HUES64 (cell line): ENCODE data around the gene NUP210L.
"Not testable (repeated sequence)": the region's sequence is repeated elsewhere in the genome, so short reads cannot be mapped to it uniquely, and the experiment has no call there.

Experiments
- H3K27ac ChIP-seq: 2 replicates; pipeline ENCODE4 v1.7.0; 2013; ENCODE audit warnings: low read depth, low read length, inconsistent platforms
- H3K27me3 ChIP-seq: 2 replicates; pipeline ENCODE4 v1.6.1; 2013; ENCODE audit warnings: mild to moderate bottlenecking, low read length; ENCODE audit not compliant: insufficient read depth
- H3K36me3 ChIP-seq: 2 replicates; pipeline ENCODE4 v1.6.1; 2013; ENCODE audit warnings: mild to moderate bottlenecking, low read length; ENCODE audit not compliant: insufficient read depth
- H3K4me1 ChIP-seq: 2 replicates; pipeline ENCODE4 v1.6.1; 2013; ENCODE audit warnings: mild to moderate bottlenecking, low read length, moderate library complexity; ENCODE audit not compliant: insufficient read depth
- H3K4me3 ChIP-seq: 2 replicates; pipeline ENCODE4 v1.5.1; 2013; ENCODE audit warnings: mild to moderate bottlenecking, low read length, moderate library complexity
- H3K9ac ChIP-seq: 2 replicates; pipeline ENCODE4 v1.6.1; 2013; ENCODE audit warnings: mild to moderate bottlenecking, low read depth, low read length
- H3K9me3 ChIP-seq: 2 replicates; pipeline ENCODE4 v1.6.1; 2013; ENCODE audit warnings: low read depth, low read length; ENCODE audit not compliant: insufficient read depth
- WGBS: fragments of 150-250, 120-280 bp; methylation state at CpG from one replicate; pipeline ENCODE4 v1.1.7; 2013; ENCODE audit warnings: missing lambda C conversion rate; 5-methylcytosine and 5-hydroxymethylcytosine counted together

NUP210L gene

DNA sequence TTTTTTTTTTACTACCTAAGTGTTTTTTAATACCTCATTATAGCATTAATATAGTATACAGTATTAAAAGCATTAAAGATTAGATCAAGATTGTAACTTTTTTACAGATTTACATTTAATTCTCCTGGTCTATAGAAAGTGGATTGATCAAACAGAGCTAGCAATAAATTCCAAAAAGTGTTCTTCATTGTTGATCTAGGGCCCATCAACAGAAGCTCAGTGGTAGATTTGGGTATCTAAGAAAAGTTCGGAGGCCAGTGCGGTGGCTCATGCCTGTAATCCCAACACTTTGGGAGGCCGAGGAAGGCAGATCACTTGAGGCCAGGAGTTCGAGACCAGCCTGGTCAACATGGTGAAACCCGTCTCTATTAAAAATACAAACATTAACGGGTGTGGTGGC, 12.5 kb downstream of the NUP210L start:
- Histone ChIP-seq H3K9ac (no peak overlapping the region), H3K27me3 (no peaks in the 10 kb centered on the region), H3K36me3 (no peaks in the 10 kb centered on the region), H3K4me3 (no peak overlapping the region), H3K27ac (no peak overlapping the region), H3K9me3 (no peaks in the 10 kb centered on the region), H3K4me1 (no peaks in the 10 kb centered on the region)
- 90% methylated on average over 6 of the region's 6 CpGs for WGBS

DNA sequence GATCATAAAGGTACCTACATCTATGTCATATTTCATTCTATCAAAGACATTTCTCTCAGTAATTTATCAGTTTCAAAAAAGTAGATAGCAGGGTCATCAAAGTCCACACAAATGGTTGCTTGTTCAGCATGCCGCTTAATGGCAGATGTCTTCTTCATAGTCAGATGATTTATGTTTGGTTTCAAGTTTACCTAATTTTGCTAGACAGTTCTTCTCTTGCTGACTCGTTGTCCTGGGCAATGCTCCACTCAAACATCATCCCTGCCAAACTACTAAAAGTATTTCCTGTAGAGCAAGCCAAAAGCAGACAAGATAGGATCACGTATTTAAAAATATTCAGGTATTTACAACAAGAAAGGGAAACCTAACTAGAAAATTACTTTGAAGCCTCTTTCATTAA, 13.6 kb downstream of the NUP210L start:
- H3K4me1 ChIP-seq: no peaks in the 10 kb centered on the region
- no peak overlapping the region for H3K9ac ChIP-seq
- H3K9me3 ChIP-seq: no peaks in the 10 kb centered on the region
- no peak overlapping the region for H3K4me3 ChIP-seq
- no peak overlapping the region for H3K27ac ChIP-seq
- WGBS: 86% methylated on average over 3 of the region's 3 CpGs
- no peaks in the 10 kb centered on the region for H3K27me3 ChIP-seq
- no peaks in the 10 kb centered on the region for H3K36me3 ChIP-seq

DNA sequence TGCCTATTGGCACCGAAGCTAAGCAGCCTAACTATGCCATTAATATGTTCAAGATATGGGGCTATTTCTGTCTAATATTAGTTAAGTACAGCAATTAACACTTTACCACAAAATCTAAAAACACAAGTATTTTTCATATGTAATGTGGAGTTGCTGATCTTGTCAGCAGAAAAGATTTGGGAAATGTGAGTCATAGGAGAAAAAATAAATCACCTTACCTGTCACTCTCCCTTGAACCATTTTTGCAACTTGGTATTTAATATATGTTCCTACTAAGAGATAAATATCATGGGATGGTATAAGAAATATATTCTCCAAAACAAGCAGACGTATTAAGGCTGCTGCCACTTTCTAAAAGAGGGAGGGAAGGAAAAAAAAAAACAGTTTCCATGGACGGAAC, 17.0 kb downstream of the NUP210L start:
- H3K4me3 ChIP-seq: no peak overlapping the region
- no peak overlapping the region for H3K27ac ChIP-seq
- 83% methylated on average over 1 of the region's 3 CpGs for WGBS
- H3K36me3 ChIP-seq: no peaks in the 10 kb centered on the region
- H3K9me3 ChIP-seq: no peaks in the 10 kb centered on the region
- no peaks in the 10 kb centered on the region for H3K27me3 ChIP-seq
- H3K4me1 ChIP-seq: no peaks in the 10 kb centered on the region
- H3K9ac ChIP-seq: no peak overlapping the region

DNA sequence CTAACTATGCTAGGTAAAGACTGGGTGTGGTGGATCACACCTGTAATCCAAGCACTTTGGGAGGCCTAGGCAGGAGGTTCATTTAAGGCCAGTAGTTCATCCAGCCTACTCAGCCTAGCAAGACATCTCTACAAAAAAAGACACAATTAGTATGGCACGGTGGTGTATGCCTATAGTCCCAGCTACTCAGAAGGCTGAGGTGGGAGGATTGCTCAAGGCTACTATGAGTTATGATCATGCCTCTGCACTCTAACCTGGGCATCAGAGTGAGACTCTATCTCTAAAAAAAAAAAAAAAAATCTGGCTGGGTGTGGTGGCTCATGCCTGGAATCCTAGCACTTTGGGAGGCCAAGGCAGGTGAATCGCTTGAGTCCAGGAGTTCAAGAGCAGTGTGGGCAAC, 21.6 kb downstream of the NUP210L start:
- Histone ChIP-seq H3K27ac (no peak overlapping the region), H3K4me1 (no peaks in the 10 kb centered on the region), H3K4me3 (no peak overlapping the region), H3K27me3 (no peaks in the 10 kb centered on the region), H3K9ac (no peak overlapping the region), H3K9me3 (no peaks in the 10 kb centered on the region), H3K36me3 (no peaks in the 10 kb centered on the region)
- WGBS: 96% methylated on average over 2 of the region's 2 CpGs

DNA sequence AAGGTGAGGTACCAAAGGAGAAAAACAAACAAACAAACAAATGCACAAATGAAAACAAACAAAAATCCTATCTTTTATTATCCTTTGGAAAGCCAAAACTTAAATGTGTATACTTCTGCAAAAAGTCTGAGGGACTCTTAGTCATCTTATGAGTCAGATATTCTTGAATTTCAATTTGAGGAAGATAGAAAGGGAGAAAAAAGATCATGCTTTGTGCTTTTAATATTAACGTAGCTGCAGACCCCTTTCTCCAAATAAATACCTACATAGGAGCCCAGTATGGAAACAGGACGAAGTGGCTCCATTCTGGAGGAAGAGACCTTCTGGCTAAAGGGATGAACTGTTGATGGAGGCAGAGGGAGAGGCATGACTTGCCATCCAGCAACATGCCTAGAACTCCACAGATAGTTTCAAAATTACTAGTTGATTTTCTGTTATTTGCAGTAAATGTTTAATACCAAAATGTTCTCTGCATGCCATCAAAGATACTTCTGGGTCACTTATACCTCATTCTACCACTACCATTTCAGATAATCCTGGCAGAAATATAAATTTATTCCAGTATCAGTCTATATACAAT, 25.4 kb downstream of the NUP210L start:
- H3K4me1 ChIP-seq: no peaks in the 10 kb centered on the region
- no peaks in the 10 kb centered on the region for H3K27me3 ChIP-seq
- no peak overlapping the region for H3K4me3 ChIP-seq
- WGBS: 100% methylated on average over 1 of the region's 2 CpGs
- H3K36me3 ChIP-seq: no peaks in the 10 kb centered on the region
- no peak overlapping the region for H3K27ac ChIP-seq
- H3K9ac ChIP-seq: no peak overlapping the region
- H3K9me3 ChIP-seq: no peaks in the 10 kb centered on the region

DNA sequence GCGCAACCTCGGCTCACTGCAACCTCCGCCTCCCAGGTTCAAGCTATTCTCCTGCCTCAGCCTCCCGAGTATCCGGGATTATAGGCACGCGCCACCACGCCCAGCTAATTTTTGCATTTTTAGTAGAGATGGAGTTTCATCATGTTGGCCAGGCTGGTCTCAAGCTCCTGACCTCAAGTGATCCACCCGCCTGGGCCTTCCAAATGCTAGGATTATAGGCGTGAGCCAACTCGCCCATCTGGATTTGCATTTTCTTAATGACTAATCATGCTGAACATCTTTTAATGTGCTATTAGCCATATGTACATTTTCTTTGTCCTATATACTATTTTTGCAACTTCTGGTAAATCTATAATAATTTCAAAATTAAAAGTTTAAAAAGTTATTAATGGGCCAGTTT, 31.7 kb downstream of the NUP210L start:
- H3K9ac ChIP-seq, H3K27ac ChIP-seq, H3K4me1 ChIP-seq, H3K9me3 ChIP-seq, H3K4me3 ChIP-seq, H3K27me3 ChIP-seq, H3K36me3 ChIP-seq: not testable (repeated sequence)
- 95% methylated on average over 11 of the region's 11 CpGs for WGBS

DNA sequence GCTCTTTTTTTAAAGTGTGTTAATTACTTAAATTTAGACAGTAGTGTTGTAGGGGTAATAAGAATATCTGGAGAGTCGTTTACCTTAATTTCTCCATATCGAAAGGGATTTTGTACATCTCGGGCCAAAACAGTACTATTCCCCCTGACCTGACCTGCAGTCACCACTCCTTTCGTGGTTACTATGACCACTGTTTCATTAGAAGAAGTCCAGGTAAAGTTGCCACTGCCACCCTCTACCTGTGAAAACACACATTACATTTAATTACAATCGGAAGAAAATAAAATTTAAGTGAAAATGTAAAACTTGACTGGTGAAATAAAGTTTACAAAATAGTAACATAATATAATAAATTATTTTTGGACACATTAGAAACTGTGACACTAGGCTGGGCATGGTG, 37.2 kb downstream of the NUP210L start:
- no peaks in the 10 kb centered on the region for H3K4me1 ChIP-seq
- H3K36me3 ChIP-seq: no peaks in the 10 kb centered on the region
- 88% methylated on average over 4 of the region's 5 CpGs for WGBS

DNA sequence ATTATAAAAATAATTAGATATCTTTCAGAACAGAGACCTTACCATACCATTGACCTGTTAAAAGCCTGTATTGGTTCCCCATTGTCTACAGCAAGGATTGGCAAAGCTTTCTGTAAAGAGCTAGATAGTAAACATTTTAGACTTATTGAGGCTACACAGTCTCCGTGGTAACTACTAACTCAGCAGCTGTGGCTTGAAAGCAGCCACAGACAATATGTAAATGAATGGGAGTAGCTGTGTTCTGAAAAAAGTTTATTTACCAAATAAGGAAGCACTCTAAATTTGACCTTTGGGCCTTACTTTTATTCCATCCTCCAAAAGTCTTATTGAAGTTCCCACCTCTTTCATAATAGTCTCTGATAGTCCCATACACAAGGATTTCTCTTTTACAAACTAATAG, 39.7 kb downstream of the NUP210L start:
- Histone ChIP-seq H3K36me3 (no peaks in the 10 kb centered on the region), H3K9me3 (no peaks in the 10 kb centered on the region), H3K4me1 (no peaks in the 10 kb centered on the region), H3K27me3 (no peaks in the 10 kb centered on the region), H3K27ac (no peak overlapping the region), H3K4me3 (no peak overlapping the region), H3K9ac (no peak overlapping the region)
- WGBS: 56% methylated on average over 1 of the region's 1 CpG

More for the DNA sequence above, 37.2 kb downstream of the NUP210L start:
- no peak overlapping the region for H3K4me3 ChIP-seq
- H3K27ac ChIP-seq: no peak overlapping the region
- no peaks in the 10 kb centered on the region for H3K9me3 ChIP-seq
- H3K27me3 ChIP-seq: no peaks in the 10 kb centered on the region
- H3K9ac ChIP-seq: no peak overlapping the region

DNA sequence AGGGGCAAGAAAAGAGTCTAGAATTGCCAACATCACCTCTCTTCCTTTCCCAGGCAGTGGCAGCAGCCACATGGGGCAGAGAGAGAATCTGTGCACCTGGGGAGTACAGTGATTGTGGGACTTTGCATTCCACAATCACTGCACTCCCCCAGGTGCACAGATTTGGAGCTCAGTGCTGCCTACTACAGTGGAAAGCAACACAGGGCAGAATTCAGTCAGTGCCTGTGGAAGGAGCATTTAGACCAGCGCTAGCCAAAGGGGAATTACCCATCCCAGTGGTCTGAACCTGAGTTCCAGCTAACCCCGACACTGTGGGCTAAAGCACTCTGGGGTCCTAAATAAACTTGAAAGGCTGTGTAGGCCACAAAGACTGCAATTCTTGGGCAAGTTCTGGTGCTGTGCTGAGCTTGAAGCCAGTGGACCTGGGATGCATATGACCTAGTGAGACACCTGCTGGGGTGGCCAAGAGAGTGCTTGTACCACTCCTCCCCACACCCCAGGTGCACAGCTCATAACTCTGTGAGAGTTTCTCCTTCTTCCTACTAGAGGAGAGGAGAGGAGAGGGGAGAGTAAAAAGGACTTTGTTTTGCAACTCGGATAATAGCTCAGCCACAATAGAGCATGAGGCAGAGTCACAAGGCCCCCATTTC, 50.3 kb downstream of the NUP210L start:
- Histone ChIP-seq H3K27me3 (no peaks in the 10 kb centered on the region), H3K4me3 (no peak overlapping the region), H3K36me3 (no peaks in the 10 kb centered on the region), H3K27ac (no peak overlapping the region), H3K9me3 (no peaks in the 10 kb centered on the region), H3K9ac (no peak overlapping the region), H3K4me1 (no peaks in the 10 kb centered on the region)
- 64% methylated on average over 3 of the region's 3 CpGs for WGBS

DNA sequence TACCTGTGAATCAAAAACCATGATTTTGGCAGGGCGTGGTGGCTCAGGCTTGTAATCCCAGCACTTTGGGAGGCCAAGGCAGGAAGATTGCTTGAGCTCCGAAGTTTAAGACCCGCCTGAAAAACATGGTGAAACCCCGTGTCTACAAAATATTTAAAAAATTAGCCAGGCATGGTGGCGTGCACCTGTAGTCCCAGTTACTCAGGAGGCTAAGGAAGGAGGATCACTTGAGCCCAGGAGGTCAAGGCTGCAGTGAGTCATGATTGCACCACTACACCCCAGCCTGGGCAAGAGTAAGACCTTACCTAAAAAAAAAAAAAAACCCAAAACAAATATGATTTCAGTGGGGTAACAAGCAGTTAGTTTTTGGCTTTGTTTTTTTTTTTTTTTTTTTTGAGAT, 54.7 kb downstream of the NUP210L start:
- H3K36me3 ChIP-seq, H3K9ac ChIP-seq, H3K27me3 ChIP-seq, H3K4me1 ChIP-seq, H3K27ac ChIP-seq, H3K4me3 ChIP-seq, H3K9me3 ChIP-seq: not testable (repeated sequence)
- 90% methylated on average over 5 of the region's 5 CpGs for WGBS

DNA sequence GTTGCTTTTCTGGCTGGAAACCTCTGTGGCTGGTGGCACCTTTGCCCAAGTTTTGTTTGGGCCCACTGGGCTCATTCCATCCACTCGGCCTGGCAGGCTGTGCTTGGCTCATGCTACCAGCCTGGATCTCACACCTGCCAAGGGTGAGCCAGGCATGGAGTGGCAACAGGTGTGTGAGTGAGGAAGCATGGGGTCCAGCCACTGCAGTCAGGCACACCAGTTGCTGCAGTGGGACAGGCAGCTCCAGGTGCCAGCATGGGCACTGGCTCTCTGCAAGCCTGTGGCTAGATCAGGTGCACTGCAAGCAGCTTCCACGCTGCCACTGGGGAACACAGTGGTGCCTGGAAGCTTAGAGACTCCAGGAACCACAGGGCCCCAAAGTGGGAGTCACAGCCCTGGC, 57.0 kb downstream of the NUP210L start:
- H3K36me3 ChIP-seq: no peaks in the 10 kb centered on the region
- no peaks in the 10 kb centered on the region for H3K4me1 ChIP-seq
- H3K27ac ChIP-seq: no peak overlapping the region
- no peaks in the 10 kb centered on the region for H3K9me3 ChIP-seq
- no peaks in the 10 kb centered on the region for H3K27me3 ChIP-seq
- 81% methylated on average over 2 of the region's 2 CpGs for WGBS
- H3K4me3 ChIP-seq: no peak overlapping the region
- no peak overlapping the region for H3K9ac ChIP-seq
